CMK (cell line): Measurements from ENCODE around the gene ELAVL3.
"Not testable (repeated sequence)": the region's sequence is repeated elsewhere in the genome, so short reads cannot be mapped to it uniquely, and the experiment has no call there.

Experiments
- DNase-seq: peaks from one replicate; pipeline ENCODE4 v3.0.0-alpha.2; 2010; ENCODE audit warnings: low read depth

The ELAVL3 gene

DNA sequence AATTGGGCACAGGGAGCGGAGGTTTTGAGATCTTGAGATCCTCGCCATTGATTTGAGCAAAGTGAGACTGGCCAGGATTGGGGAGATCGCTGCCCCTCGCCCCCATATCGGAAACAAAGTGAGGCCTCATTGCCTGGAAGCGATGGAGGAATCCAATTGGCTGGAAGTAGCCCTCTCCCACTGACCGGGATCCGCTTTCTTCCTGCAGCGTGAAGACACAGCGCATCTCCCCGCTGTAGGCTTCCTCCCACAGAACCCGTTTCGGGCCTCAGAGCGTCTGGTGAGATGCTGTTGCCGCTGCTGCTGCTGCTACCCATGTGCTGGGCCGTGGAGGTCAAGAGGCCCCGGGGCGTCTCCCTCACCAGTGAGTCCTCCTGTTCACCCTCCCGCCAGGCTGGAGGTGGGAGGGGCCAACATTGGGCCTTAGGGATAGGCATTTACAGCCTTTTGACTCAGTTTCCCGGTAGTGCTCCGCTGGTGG is 45.0 kb downstream of the ELAVL3 start:
- DNase-seq, result peak; percentile 30

DNA sequence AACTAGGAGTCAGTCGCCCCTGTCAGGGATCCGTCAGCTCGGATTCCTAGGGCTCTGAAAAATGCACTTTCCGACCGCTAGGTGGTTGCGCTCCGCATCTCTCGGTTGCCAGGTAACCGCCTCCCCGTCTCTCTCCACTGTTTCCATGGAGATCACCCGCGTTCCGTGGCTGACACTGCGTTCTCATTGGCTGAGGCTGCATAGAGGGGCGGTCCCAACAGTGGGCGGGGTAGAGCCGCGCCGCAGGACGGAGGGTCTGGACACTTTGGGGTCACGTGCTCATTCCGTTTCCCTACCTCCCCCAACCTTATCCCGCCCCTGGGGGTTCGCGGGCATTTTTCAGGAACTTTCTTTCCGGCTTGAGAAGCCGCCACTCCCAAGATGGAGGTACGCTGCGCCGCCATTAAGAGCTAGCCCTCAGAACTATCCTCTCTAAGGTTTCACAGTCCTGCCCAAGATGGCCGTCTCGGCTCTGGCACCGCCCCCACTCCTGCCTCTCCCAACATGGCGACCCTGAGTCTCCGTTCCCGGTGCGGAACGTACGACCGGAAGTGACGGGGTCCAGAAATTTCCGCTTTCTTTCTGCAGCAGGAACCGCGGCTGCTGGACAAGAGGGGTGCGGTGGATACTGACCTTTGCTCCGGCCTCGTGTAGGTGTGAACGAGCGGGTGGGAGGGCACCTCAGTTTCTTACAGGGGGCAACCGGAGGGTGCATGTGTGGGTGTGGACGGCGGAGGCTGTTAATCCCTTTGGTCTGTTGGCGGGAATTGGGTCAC is 45.6 kb downstream of the ELAVL3 start, which contains the start of the genes ODAD3 and PRKCSH:
ODAD3 (minus strand) TSS at position 65 of the 776 bp plus-strand sequence. CDS start 105 bp downstream, outside the sequence.
PRKCSH (plus strand) TSS at position 579 of the 776 bp plus-strand sequence. CDS start 483 bp downstream, outside the sequence.
- DNase-seq, result peak; percentile 99

DNA sequence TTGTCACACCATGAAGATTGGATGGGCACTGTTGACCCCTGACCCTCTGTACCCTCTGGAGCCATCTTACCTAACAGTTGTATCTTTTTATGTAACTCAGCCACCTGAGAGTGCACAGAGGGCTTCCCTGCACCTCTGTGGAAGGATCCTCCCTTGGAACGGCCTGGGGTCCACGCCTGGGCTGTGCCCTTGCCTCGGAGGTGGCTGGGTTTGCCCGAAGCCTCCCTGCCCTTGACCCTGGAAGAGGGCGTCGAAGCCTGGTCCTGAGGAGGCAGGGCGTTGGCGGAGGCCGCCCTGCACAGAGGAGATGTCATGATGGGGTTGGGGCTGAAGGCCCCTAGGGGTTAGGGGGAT is 46.2 kb downstream of the ELAVL3 start:
- DNase-seq, result no peak

DNA sequence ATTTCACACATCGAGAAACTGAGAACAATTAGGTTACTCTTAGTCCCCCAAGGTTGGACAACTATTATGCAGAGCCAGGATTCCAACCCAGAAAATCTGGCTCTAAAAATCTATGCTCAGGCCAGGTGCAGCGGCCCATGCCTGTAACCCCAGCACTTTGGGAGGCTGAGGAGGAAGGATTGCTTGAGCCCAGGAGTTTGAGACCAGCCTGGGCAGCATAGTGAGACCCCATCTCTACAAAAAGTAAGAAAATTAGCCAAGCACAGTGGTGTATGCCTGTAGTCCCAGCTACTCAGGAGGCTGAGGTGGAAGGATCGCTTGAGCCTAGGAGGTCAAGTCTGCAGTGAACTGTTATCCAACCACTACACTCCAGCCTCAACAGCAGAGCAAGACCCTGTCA is 47.3 kb downstream of the ELAVL3 start:
- DNase-seq, result not testable (repeated sequence)

DNA sequence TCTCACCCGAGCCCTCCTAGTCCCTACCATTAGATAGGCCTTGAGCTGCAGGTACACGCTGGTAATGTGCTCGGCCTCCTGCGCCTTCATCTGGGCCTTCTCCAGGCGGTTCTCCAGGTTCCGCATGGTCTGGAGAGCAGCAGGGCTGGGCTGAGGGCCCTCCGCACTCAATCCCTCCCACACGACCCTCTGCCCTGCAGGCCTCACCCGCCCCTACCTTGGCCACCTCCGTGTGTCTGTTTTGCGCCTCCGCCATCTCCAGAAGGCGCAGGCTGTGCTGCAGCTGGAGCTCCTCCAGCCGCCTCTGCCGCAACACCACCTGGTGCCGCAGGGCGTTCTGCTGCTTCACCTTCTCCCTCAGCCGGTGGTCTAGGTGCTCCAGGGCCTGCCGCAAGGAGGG is 54.2 kb downstream of the ELAVL3 start:
- no peak for DNase-seq

DNA sequence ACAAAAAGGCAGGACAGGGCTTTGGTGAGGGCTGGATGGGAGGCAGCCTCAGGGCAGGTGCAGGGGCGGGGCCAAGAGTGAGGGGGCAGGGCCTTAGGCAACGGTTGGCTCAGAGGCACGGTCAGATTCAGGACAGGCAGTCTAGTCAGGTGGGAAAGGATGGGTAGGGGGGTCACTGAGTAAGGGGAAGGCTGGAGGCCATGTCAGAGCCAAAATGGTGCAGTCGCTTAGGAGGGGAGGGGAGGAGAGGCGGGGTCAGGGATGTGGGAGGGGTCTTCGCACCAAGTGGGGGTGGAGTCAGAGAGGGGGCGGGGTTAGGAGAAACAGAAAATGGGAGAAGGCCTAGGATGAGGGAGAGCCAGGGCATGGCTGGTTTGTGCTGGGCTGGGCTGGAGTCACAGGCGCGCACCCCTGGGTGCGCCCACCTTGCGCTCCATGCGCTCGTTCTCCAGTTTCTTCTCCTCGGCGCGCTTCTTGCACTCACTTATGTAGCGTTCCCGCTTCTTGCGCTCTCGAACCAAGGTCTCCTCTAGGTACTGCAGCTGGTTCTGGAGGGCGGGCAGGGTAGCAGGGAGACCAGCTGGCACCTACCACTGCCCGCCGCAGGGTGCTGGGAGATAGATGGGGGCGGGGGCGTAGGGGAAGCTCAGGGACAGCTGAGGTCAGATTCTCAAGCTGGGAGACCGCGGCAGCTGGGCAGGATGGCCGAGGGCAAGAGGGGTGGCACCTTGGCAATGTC is 55.0 kb downstream of the ELAVL3 start:
- DNase-seq, result no peak

DNA sequence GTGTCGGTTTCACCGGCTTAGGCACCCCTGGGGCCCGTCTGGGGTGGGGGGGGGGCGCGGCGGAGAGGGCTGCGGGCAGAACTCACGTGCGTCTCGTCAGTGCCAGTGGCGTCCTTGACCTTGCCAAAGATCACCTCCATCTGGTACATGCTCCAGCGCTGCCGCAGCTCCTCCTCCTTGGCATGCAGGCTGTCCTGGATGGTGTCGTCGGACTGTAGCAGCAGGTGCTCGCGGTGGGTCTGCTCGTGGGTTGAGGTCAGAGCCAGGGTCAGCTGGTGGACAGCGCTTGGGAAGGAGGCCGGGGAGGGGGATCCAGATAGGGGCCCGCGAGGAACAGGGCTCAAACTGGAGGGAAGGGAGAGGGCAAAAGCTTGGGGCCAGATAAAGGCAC is 57.1 kb downstream of the ELAVL3 start:
- DNase-seq, result no peak

DNA sequence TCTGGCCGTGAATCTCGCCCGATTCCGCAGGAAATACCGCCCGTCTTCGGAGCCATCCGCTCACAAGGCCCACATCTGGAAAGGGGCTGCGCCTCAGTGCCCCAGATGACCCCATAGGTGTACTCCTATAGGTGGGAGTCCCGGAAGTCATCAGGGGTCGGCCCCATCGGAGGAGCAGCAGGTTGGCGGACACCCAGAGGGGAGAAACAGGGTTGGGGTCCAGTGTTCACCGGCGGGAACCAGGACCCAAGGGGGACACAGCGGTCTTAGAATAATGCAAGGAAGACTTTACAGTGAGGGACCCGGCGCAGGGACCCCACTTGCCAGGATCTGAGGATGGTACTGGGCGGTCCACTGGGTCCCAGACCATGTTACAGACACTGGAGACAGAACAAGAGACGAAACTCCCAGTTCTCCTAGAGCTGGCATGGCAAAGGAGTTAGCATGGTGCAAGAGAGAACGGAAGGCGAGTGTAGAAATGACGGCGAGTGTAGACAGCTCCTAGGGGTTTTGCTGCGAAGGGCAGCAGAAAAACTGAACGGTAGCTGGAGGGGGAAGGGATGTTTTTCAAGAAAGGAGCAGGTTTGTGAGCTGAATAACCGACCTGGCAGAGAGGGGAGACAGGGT is 57.6 kb downstream of the ELAVL3 start:
- no peak for DNase-seq

DNA sequence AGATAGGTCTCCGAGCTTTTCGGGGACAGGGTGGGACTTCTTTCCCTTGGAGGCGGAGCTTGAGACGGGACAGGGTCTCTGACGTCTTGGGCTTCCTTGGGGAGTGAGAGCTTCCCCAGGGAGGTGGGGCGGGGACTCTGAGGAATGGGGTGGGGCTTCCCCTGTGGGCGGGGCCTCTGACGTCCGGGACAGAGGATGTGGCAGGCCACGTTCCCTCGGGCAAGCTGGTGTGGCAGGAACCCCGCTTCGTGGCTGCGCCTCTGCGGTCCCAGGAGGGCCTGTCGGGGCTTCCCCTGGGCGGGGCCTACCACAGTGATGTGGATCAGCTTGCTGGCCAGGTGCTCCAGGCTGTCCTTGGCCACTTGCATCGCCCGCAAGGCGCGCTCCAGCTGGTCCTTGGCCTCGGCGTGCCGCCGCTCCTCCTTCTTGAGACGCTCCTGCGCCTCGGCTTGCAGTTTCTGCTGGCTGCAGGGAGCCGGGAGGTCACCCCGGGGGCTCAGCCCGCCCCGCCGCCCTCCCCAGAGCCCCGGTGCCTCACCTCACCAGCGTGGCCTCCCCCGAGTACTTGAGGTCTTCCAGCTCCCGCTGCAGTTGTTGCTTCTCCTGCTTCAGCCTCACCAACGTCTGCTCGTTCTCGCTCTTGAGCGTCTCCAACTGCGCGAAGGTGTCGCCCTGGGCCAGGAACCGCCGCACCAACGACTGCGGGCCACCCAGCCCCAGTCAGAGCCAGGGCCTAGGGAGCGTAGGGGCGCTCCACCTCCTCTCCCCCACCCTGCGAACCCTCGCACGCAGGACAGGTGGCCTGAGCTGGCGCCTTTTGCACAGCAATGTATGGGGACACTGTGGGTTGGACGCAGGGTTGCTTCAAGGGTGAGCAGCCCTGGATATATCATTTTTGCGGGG is 58.4 kb downstream of the ELAVL3 start:
- peak; percentile 61 for DNase-seq

DNA sequence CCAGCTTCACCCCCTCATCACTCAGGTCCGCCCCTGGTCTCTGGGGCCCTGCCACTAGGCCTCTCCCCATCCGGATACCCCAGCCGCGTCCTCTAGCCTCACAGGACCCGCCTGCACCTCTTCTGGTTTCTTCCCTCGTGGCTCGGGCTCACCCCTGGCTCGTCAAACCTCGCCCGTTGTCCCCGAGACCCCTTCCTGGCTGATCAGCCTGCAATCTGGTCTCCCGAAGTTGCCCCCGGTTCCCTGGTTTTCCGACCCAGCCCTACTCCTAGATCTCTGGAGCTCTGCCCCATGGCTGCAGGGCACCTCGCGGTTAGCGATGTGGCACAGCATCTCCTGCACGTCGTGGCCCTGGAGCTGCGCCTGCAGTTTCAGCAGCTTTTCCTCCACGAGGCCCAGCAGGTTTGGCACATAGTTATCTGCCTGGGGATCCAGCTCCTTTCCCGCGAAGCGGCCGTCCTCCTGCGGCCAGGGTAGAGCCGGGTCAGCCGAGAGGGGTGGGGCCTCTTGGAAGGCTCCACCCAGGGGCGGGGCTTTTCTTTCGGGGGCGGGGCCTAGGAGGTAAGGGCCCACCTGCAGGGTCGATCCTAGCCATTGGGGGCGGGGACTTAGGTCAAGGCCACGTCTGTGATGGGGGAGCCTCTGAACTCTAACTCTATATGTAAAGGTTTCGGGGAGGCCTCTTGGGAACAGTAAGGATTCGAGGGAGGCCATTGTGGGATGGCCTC is 59.3 kb downstream of the ELAVL3 start:
- no peak for DNase-seq

DNA sequence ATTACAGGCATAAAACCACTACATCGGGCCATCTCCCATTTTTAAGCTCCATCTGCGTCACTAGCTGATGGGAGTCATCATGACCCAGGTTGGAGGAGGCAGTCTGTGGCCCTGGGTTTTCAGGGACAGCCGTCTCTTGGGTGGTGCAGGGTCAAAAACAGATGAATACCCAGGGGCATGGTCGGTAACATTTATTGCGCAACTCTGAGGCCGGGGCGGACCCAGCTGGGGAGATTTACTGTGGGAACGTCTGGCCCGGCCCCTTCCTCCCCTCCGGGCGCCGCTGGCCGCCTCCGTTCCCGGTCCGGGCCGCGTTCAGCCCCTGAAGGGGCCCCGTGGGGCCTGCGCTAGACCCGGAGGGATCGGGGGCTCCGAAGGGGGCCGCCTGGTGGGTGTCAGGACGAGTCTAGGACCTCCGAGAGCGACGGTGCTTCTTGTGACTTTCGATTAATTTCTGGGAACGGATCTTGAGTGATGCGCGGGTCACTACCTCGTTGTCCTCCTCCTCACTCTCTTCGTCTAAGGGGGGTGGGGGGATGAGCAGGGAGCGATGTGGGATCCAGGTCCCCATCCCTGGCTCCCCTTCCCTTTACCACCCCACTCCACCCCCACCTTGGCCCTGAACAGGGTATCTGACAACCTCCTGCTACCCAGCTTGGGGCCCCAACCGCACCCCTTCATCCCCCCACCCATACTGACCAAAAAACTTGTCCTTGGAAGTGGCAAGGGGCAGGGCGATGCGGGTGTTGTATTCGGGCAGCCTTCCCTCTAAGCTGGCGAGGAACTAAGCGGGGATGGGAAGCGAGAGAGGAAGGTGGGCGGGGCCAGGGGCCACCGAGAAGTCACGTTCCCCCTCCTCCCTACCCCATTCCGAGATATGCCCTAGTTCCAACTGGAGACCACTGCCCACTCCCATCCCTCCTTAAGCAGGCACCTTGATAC is 60.1 kb downstream of the ELAVL3 start:
- no peak for DNase-seq

DNA sequence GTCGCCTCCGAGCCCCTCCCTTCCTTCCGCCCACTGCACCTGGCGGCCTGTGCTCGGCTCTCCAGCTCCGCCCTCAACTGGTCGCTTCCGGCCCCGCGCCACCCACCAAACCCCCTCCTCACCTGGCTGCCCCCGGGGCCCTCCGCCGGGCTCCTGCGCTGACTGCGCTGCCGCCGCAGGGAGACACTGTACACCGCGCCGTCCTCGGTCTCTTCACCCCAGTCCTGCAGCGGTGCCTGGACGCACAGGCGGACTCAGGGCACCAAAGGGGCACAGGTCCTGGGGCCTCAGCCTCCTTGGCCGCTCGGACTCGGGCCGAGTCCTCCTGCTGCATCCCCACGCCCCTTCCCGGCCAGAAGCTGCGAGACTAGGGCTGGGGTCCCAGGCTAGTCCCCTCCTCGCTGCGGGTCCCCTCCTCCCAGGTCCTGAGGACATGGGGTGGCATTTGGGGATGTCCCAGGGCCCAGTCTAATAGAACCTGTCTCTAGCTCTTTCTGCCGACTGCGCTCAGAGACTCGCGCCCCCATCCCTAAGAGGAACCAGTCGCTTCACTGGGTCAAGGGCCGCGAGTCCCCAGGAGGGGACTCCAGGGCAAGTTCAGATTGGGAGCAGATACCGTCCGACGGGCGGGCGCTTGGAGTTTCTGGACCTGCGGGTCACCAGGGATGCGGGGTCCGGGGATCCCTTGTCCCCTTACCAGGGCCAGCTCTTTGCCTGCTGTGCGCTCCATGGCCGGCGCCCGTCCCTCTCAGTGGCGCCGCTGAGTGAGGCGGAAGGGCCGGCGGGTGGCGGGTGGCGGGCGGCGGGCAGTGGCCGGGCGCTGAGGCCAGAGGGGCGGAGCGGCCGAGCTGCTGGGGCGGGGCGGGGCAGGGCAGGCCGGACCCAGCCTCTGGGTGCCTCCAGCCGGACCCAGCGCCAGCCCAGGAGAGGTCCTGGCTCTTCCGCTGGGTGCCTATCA is 62.0 kb downstream of the ELAVL3 start, which contains the start of gene RGL3:
RGL3 (minus strand) TSS at position 766 of the 958 bp plus-strand sequence; CDS start at position 730, 36 bp downstream.
- no peak for DNase-seq

DNA sequence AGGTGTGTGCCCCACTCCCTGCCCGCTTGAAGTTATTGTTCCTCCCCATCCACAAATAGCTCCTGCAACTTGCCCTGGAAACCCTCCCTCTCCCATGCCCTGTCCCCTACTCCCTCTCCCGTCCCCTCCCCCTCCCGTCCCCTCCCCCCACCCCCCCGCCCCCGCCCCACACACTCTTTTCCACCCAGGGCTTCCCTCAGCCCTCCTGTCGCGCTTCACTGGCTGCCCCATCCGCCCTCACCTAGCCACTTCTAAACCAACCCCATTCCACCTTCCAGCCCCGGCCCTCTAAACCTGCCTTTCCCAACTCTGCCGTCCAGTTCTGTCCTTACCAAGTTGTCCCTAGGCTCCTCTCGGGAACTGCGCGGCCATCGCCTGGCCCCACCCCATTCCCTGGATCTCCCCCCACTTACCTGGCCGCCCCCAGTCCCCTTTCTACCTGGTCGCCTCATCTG is 62.7 kb downstream of the ELAVL3 start:
- DNase-seq, result no peak

DNA sequence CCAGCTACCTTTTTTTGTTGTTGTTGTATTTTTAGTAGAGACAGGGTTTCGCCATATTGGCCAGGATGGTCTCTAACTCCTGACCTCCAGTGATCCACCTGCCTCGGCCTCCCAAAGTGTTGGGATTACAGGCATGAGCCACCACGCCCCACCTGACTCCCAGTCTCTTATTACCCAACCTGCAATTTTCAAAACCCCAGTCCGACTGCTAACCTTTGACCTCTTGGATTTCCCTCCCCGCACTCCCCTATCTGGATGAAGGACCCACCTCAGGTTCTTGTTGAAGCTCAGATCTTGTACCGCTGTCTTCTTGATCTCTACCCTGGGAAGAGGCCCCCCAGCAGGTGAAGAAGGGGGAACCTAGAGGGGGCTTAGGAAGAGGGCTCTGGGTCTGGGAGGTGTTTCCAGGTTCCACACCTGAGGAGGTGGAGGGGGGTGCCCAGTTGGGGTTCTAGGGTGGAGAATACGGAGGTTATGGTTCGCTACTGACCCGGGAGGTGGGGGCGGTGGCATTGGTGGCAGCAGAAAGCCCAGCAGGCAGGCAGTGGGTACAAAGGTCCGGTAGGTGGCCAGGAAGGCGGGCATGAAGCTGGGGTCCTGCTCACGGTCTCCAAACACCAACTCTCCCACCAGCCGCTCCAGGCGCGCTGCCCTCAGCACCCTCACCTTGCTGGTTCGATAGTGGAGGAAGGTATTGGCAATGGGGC is 64.3 kb downstream of the ELAVL3 start:
- no peak for DNase-seq

DNA sequence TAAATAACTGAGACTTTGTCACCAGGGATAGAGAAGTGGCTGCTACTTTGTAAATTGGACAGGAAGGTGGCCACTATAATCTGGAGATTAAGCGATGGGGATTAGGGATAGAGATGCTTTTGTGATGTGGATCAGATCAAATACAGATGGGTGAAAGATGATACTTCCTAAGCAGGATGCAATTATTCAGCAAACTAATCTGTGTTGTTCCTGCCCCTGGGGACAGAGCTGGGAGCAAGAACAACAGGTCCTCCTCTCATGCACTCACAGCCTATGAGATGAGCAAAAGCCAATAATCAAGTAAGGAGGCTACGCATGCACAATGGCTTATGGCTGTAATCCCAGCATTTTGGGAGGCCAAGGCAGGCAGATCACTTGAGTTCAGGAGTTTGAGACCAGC is 66.3 kb downstream of the ELAVL3 start:
- DNase-seq, result no peak

DNA sequence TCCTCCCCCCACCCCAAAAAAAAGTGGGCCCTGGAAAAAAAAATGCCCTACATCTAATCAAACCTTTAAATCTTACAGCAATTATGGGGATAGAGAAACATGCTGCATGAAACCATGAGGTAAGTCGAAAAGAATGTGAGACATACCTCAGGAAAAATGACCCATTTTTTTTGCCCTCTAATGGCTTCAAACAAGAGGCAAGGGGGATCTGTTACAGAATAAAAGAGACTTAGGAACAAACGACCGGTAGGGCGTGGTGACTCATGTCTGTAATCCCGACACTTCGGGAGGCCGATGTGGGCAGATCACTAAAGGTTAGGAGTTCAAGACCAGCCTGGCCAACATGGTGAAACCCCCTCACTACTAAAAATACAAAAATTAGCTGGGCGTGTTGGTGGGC is 70.2 kb downstream of the ELAVL3 start:
- no peak for DNase-seq

DNA sequence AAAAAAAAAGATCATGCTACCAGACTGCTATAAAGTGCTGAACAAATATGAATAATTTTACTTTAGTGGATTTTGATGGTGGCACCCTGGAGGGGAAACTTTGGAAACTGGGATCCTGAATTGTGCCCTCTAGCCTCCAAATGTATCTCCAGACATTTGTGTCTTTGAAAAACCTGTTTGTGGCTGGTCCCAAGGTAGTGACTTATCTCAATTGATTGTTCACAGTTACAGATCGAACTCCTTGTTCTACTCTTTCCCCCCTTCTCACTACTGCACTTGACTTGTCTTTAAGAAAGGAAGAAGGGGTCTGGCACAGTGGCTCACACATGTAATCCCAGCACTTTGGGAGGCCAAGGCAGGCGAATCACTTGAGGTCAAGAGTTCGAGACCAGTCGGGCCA is 72.3 kb downstream of the ELAVL3 start:
- no peak for DNase-seq
